Hepatic stellate cell (primary cell): ENCODE data around the gene LRRC8D.

Experiments
- DNase-seq: peaks from one replicate; pipeline ENCODE4 v3.0.0; 2011; ENCODE audit warnings: low spot score

LRRC8D gene

GRCh38 chr1:89834083-89834704 lies 13.4 kb downstream of the LRRC8D start:
- DNase-seq, result no peak

GRCh38 chr1:89836252-89837035 lies 15.6 kb downstream of the LRRC8D start:
- no peak for DNase-seq

- no peak for DNase-seq
These were observed 16.2 kb downstream of the LRRC8D start for GRCh38 chr1:89837036-89837481.

GRCh38 chr1:89837510-89837909 lies 16.7 kb downstream of the LRRC8D start:
- no peak for DNase-seq

- no peak for DNase-seq
These were observed 18.7 kb downstream of the LRRC8D start for GRCh38 chr1:89839516-89839915.

GRCh38 chr1:89841507-89841906 lies 20.7 kb downstream of the LRRC8D start:
- DNase-seq, result no peak

- peak; percentile 46 for DNase-seq
These were observed 21.9 kb downstream of the LRRC8D start for GRCh38 chr1:89842567-89843272.

- peak; percentile 82 for DNase-seq
These were observed 22.7 kb downstream of the LRRC8D start for GRCh38 chr1:89843273-89844130.

GRCh38 chr1:89844241-89844807 lies 23.5 kb downstream of the LRRC8D start:
- DNase-seq, result no peak

GRCh38 chr1:89844860-89845259 lies 24.0 kb downstream of the LRRC8D start:
- no peak for DNase-seq

GRCh38 chr1:89847191-89847729 lies 26.4 kb downstream of the LRRC8D start:
- no peak for DNase-seq

- no peak for DNase-seq
These were observed 30.1 kb downstream of the LRRC8D start for GRCh38 chr1:89850844-89851415.

GRCh38 chr1:89854140-89854539 lies 33.3 kb downstream of the LRRC8D start:
- no peak for DNase-seq

- peak; percentile 30 for DNase-seq
These were observed 34.7 kb downstream of the LRRC8D start for GRCh38 chr1:89855413-89856123.

- DNase-seq, result no peak
These were observed 42.5 kb downstream of the LRRC8D start for GRCh38 chr1:89863165-89863830.

- peak; percentile 8 for DNase-seq
These were observed 44.9 kb downstream of the LRRC8D start for GRCh38 chr1:89865498-89866382.

GRCh38 chr1:89866568-89866967 lies 45.7 kb downstream of the LRRC8D start:
- DNase-seq, result no peak

- DNase-seq, result no peak
These were observed 50.2 kb downstream of the LRRC8D start for GRCh38 chr1:89870998-89871397.
